GM18951 (cell line): ENCODE measurements around the gene ABCF3.
"Not testable (repeated sequence)": the region's sequence is repeated elsewhere in the genome, so short reads cannot be mapped to it uniquely, and the experiment has no call there.

Experiments used
- POLR2A ChIP-seq: IDR thresholded peaks from 4 replicates; pipeline ENCODE4 v1.6.1; 2011; ENCODE audit warnings: mild to moderate bottlenecking; ENCODE audit not compliant: insufficient read length, insufficient read depth; ENCODE audit errors: extremely low read depth
- in situ Hi-C: fragments of 300-500 bp; cut with MboI; formaldehyde crosslinking; loops from one replicate; pipeline ENCODE4 v1.12.0; 2022; ENCODE audit warnings: low sequenced_read_pairs, mixed read lengths, inconsistent platforms; ENCODE audit not compliant: unreplicated experiment

The ABCF3 gene

GRCh38 chr3:184186184-184186901, at the start of gene ABCF3:
Gene ABCF3, plus strand, starts transcription at chr3:184186199. Its CDS starts 9 bp downstream, at chr3:184186208.
- in situ Hi-C loops: no loop called here
- peak; percentile 68 for TF ChIP-seq POLR2A

- TF ChIP-seq POLR2A: no peak
- in situ Hi-C loops: no loop called here
Measured at GRCh38 chr3:184140436-184140835, 45.6 kb upstream of the ABCF3 start.

GRCh38 chr3:184142199-184142598, 43.8 kb upstream of the ABCF3 start:
- in situ Hi-C loops: no loop called here
- TF ChIP-seq POLR2A: no peak

- in situ Hi-C loops: no loop called here
- TF ChIP-seq POLR2A: no peak
Measured at GRCh38 chr3:184143327-184143726, 42.7 kb upstream of the ABCF3 start.

GRCh38 chr3:184144505-184144904, 41.5 kb upstream of the ABCF3 start:
- no peak for TF ChIP-seq POLR2A
- in situ Hi-C loops: no loop called here

DNA sequence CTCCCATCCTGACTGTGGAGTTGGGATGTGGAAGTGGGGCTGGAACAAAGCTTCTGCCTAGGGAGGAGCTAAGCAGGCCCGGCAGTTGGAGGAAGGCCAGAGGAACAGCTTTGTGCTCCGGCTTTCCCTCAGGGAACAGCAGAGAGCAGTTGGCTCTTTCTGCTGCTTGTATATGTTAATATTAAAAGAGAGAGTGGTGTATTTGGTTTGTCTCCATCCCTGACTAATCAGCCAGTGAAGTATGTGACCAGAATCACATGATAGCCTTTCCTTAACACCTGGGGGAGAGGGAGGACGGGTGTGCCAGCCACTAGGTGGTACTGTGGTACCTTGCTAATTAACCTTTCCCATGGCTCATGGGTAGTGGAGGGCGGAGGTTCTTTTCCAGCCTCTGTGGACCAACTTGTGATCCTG, 40.9 kb upstream of the ABCF3 start:
- in situ Hi-C loops: no loop called here
- TF ChIP-seq POLR2A: no peak

GRCh38 chr3:184145751-184146270, 40.2 kb upstream of the ABCF3 start:
- in situ Hi-C loops: no loop called here
- TF ChIP-seq POLR2A: no peak

DNA sequence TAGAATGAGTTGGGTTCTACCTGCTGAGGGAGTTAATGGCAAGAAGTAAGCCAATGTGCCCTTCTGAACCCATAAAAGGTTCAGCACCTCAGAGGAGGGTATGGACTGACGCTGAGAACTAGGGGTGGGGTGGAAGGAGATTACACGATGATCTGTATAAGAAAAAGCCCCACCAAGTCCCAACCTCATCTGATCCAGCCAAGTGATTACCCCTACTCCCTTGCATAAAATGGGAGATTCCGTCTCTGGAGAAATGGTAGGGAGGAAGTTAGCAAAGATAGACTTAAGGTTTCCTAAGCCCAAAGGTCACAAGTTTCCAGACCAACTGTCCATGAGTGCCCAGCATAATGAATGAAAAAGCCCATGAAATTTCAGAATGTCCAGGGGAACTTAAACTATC, 37.9 kb upstream of the ABCF3 start:
- in situ Hi-C loops: no loop called here
- no peak for TF ChIP-seq POLR2A

DNA sequence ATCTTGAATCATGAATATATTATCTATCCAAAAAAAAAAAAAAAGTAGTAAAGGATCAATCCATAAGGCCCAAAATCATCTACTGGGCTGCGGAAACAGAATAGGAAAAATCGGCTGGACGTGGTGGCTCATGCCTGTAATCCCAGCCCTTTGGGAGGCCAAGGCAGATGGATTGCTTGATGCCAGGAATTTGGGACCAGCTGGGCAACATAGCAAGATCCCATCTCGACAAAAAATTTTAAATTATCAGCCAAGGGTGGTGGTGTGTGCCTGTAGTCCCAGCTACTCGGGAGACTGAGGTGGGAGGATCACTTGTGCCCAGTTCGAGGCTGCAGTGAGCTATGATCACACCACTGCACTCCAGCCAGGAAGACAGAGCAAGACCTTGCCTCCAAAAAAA, 36.9 kb upstream of the ABCF3 start:
- in situ Hi-C loops: no loop called here
- TF ChIP-seq POLR2A: no peak

DNA sequence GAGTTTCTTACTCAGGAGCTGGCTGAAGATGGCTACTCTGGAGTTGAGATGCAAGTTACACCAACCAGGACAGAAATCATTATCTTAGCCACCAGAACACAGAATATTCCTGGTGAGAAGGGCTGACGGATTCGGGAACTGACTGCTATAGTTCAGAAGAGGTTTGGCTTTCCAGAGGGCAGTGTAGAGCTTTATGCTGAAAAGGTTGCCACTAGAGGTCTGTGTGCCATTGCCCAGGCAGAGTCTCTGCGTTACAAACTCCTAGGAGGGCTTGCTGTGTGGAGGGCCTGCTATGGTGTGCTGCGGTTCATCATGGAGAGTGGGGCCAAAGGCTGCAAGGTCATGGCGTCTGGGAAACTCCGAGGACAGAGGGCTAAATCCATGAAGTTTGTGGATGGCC, 36.2 kb upstream of the ABCF3 start:
- in situ Hi-C loops: not testable (repeated sequence)

GRCh38 chr3:184154885-184155643, 30.9 kb upstream of the ABCF3 start, which contains the start of gene DVL3:
Gene DVL3, plus strand, starts transcription at chr3:184155377. Its CDS starts 259 bp downstream, at chr3:184155636.
- in situ Hi-C loops: no loop called here
- TF ChIP-seq POLR2A: peak; percentile 66

- in situ Hi-C loops: no loop called here
Measured at GRCh38 chr3:184155644-184156521, 30.1 kb upstream of the ABCF3 start.

GRCh38 chr3:184156522-184156955, 29.5 kb upstream of the ABCF3 start:
- in situ Hi-C loops: no loop called here
- no peak for TF ChIP-seq POLR2A

More at GRCh38 chr3:184155644-184156521, 30.1 kb upstream of the ABCF3 start:
- no peak for TF ChIP-seq POLR2A
